Fibroblast of lung (primary cell): Measurements from ENCODE around the gene EDEM2. TPM values are rescaled to one million over a fixed set of nuclear protein-coding genes. Genes with fewer than 3 reads are reported as not detected.
"Not testable (repeated sequence)": the region's sequence is repeated elsewhere in the genome, so short reads cannot be mapped to it uniquely, and the experiment has no call there.

Experiments used
- DNase-seq, 2 donors: peaks; one replicate each; pipeline versions ENCODE4 v3.0.0 to v3.0.0-alpha.2; 2010; ENCODE audit warnings: low read depth in 2 of 2
- H2AFZ ChIP-seq: 2 replicates; pipeline ENCODE4 v1.5.1; 2012; ENCODE audit warnings: low read length, control low read depth, inconsistent platforms
- H3K27ac ChIP-seq: 2 replicates; pipeline ENCODE4 v1.5.1; 2011; ENCODE audit warnings: low read length, control low read depth; ENCODE audit not compliant: insufficient read depth
- H3K27me3 ChIP-seq: 2 replicates; pipeline ENCODE4 v1.5.1; 2011; ENCODE audit warnings: mild to moderate bottlenecking, low read length; ENCODE audit not compliant: control insufficient read depth, insufficient read depth
- H3K36me3 ChIP-seq: 2 replicates; pipeline ENCODE4 v1.5.1; 2011; ENCODE audit warnings: low read length; ENCODE audit not compliant: control insufficient read depth, insufficient read depth
- H3K4me1 ChIP-seq: 2 replicates; pipeline ENCODE4 v1.5.1; 2011; ENCODE audit warnings: low read length; ENCODE audit not compliant: control insufficient read depth, insufficient read depth; ENCODE audit errors: extremely low read depth
- H3K4me2 ChIP-seq: 2 replicates; pipeline ENCODE4 v1.5.1; 2011; ENCODE audit warnings: low read length, control low read depth; ENCODE audit not compliant: insufficient read depth; ENCODE audit errors: extremely low read depth
- H3K4me3 ChIP-seq, 4 experiments: fragments of 200-600 bp in 1 of 4; sonication (generic) in 1 of 4; replicated peaks in 1 of 4; 2 replicates each; pipeline ENCODE4 v1.5.1; 2011 to 2016; ENCODE audit warnings: low read length in 4 of 4, low read depth in 3 of 4, mild to moderate bottlenecking in 3 of 4, control low read depth in 2 of 4, inconsistent platforms in 1 of 4, mixed read lengths in 1 of 4; ENCODE audit not compliant: insufficient read depth in 1 of 4; ENCODE audit errors: control extremely low read depth in 1 of 4
- H3K79me2 ChIP-seq: 2 replicates; pipeline ENCODE4 v1.5.1; 2012; ENCODE audit warnings: mild to moderate bottlenecking, low read length, inconsistent platforms; ENCODE audit not compliant: control insufficient read depth, insufficient read depth
- H3K9ac ChIP-seq: 2 replicates; pipeline ENCODE4 v1.5.1; 2011; ENCODE audit warnings: mild to moderate bottlenecking, low read length, control low read depth; ENCODE audit not compliant: insufficient read depth
- H3K9me3 ChIP-seq: 2 replicates; pipeline ENCODE4 v1.5.1; 2012; ENCODE audit warnings: low read depth, low read length; ENCODE audit not compliant: control insufficient read depth, insufficient read depth
- H4K20me1 ChIP-seq: 2 replicates; pipeline ENCODE4 v1.5.1; 2011; ENCODE audit warnings: low read length; ENCODE audit not compliant: control insufficient read depth, insufficient read depth; ENCODE audit errors: extremely low read depth
- CTCF ChIP-seq, 2 donors: IDR thresholded peaks in 1 of 2; conservative IDR thresholded peaks in 1 of 2; 1 replicate in 1 of 2; 2 replicates in 1 of 2; pipeline ENCODE4 v1.5.1; 2011 to 2012; ENCODE audit warnings: low read length in 2 of 2, control low read depth in 1 of 2, inconsistent platforms in 1 of 2, low read depth in 1 of 2, mild to moderate bottlenecking in 1 of 2
- EZH2 ChIP-seq: IDR thresholded peaks from 2 replicates; pipeline ENCODE4 v1.5.1; 2012; ENCODE audit warnings: low read length, control low read depth, mild to moderate bottlenecking; ENCODE audit errors: missing control alignments
- polyA minus RNA-seq: library from RNA; depleted of rRNA, polyadenylated mRNA; stranded (reverse); fragments of >200 nt; gene quantifications from 2 replicates; pipeline ENCODE4 v1.2.3, GENCODE V29; 2011; ENCODE audit warnings: low replicate concordance
- polyA plus RNA-seq, 2 donors: library from polyadenylated mRNA; depleted of rRNA in 1 of 2; stranded (reverse) in 1 of 2; unstranded in 1 of 2; fragments of >200 nt; gene quantifications; 2 replicates each; pipeline ENCODE4 v1.2.1, GENCODE V29; 2011 to 2012; ENCODE audit warnings: missing spikeins in 1 of 2
- total RNA-seq: library from RNA; depleted of rRNA; stranded (reverse); fragments of >200 nt; gene quantifications from 2 replicates; pipeline ENCODE4 v1.2.1, GENCODE V29; 2014

Gene EDEM2
- total RNA-seq: 61.4 and 99.4 TPM in 2 replicates
- 23.8 and 25.3 TPM in 2 replicates for polyA plus RNA-seq
- polyA plus RNA-seq (2012): 27.2 and 29.1 TPM in 2 replicates
- polyA minus RNA-seq: 23.5 and 25.9 TPM in 2 replicates

GRCh38 chr20:35146920-35147574 is at the start of gene EDEM2:
Gene EDEM2 (minus strand): TSS chr20:35147336. CDS start chr20:35147258, 78 bp downstream.
- Histone ChIP-seq H3K36me3 (no peaks in the 10 kb centered on the region), H4K20me1 (no peaks in the 10 kb centered on the region), H3K27me3 (no peaks in the 10 kb centered on the region), H3K9ac (peak within 1 kb of the TSS; percentile 55), H3K4me2 (peak within 1 kb of the TSS; percentile 94), H3K27ac (peak within 1 kb of the TSS; percentile 35), H3K4me3 (peak within 1 kb of the TSS; percentile 58 to 99 (median 88)), H3K79me2 (peaks cover 2% of the 10 kb centered on the region), H3K4me1 (peaks cover 7% of the 10 kb centered on the region), H2AFZ (peak within 1 kb of the TSS; percentile 91), H3K9me3 (no peaks in the 10 kb centered on the region)
- TF ChIP-seq CTCF (conservative IDR thresholded peaks at IDR 0.05 in 1 of 2, IDR thresholded peaks at IDR 0.05 in 1 of 2; ENCODE audit: low read depth in 1 of 2, low read length in 2 of 2) (no peak), EZH2 (no peak)
- DNase-seq: peak; percentile 94 to 96

GRCh38 chr20:35196313-35196712 is 49.2 kb upstream of the EDEM2 start:
- H3K4me2 ChIP-seq: no peak overlapping the region
- no peak overlapping the region for H3K4me3 ChIP-seq
- H3K4me1 ChIP-seq: no peaks in the 10 kb centered on the region
- TF ChIP-seq EZH2 (no peak), CTCF (conservative IDR thresholded peaks at IDR 0.05 in 1 of 2, IDR thresholded peaks at IDR 0.05 in 1 of 2; ENCODE audit: low read depth in 1 of 2, low read length in 2 of 2) (no peak)
- peak in 1 of 2 donors; percentile 11 for DNase-seq
- no peak overlapping the region for H3K27ac ChIP-seq
- H3K9ac ChIP-seq: no peak overlapping the region
- H3K27me3 ChIP-seq: no peaks in the 10 kb centered on the region
- no peak overlapping the region for H2AFZ ChIP-seq
- H4K20me1 ChIP-seq: no peaks in the 10 kb centered on the region
- no peaks in the 10 kb centered on the region for H3K9me3 ChIP-seq
- no peaks in the 10 kb centered on the region for H3K36me3 ChIP-seq
- H3K79me2 ChIP-seq: no peaks in the 10 kb centered on the region

GRCh38 chr20:35193031-35193791 is 46.1 kb upstream of the EDEM2 start:
- H2AFZ ChIP-seq, H3K4me1 ChIP-seq, H3K9me3 ChIP-seq, H3K4me3 ChIP-seq, H3K4me2 ChIP-seq, H3K79me2 ChIP-seq, H4K20me1 ChIP-seq, H3K9ac ChIP-seq, H3K27me3 ChIP-seq, H3K36me3 ChIP-seq, H3K27ac ChIP-seq: not testable (repeated sequence)
- DNase-seq: peak in 1 of 2 donors; percentile 24
